Measurements from ENCODE around the gene GTF2A1.

GTF2A1 gene

DNA sequence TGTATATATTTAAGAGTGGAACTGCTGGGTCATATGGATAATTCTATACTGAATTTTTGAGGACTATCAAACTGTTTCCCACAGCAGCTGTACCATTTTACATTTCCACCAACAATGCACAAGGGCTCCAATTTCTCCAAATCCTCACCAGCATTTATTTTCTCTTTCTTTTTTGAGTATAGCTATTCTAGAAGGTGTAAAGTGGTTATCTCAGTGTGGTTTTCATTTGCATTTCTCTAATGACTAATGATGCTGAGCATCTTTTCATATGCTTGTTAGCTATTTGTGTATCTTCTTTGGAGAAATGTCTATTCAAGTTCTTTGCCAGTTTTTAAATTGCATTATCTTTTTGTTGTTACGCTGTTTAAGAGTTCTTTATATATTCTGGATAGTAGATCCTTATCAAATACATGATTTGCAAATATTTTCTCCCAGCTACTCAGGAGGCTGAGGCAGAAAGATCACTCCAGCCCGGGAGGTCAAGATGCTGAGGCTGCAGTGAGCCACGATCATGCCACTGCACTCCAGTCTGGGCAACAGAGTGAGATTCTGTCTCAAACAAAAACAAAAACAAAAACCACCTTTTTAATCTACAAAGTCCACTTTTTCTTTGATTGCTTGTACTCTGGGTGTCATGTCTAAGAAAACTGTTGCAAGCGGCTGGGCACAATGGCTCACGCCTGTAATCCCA lies 32.8 kb downstream of the GTF2A1 start:
- H3K9ac ChIP-seq (ENCODE audit: low read length): no peak overlapping the region
- H2AFZ ChIP-seq (ENCODE audit: low read length): no peak overlapping the region
- peaks cover 2% of the 10 kb centered on the region; the same call in 1 of the 2 replicates for H3K36me3 ChIP-seq (replicated peaks; ENCODE audit: insufficient read depth, low read length)
- no peak overlapping the region for H3K4me2 ChIP-seq (ENCODE audit: low read depth, low read length)
- H3K27me3 ChIP-seq (replicated peaks; ENCODE audit: insufficient read depth, low read length): no peaks in the 10 kb centered on the region
- peaks cover 13% of the 10 kb centered on the region for H3K4me1 ChIP-seq (ENCODE audit: low read length)
- H3K79me2 ChIP-seq (ENCODE audit: low read length): peaks cover 66% of the 10 kb centered on the region
- H3K4me3 ChIP-seq (ENCODE audit: low read length): no peak overlapping the region
- peak; percentile 18 for DNase-seq
- no peaks in the 10 kb centered on the region for H3K9me2 ChIP-seq (replicated peaks; ENCODE audit: insufficient read depth, low read length)
- H4K20me1 ChIP-seq (ENCODE audit: insufficient read depth, low read length): no peaks in the 10 kb centered on the region
- TF ChIP-seq, protein P1, sequence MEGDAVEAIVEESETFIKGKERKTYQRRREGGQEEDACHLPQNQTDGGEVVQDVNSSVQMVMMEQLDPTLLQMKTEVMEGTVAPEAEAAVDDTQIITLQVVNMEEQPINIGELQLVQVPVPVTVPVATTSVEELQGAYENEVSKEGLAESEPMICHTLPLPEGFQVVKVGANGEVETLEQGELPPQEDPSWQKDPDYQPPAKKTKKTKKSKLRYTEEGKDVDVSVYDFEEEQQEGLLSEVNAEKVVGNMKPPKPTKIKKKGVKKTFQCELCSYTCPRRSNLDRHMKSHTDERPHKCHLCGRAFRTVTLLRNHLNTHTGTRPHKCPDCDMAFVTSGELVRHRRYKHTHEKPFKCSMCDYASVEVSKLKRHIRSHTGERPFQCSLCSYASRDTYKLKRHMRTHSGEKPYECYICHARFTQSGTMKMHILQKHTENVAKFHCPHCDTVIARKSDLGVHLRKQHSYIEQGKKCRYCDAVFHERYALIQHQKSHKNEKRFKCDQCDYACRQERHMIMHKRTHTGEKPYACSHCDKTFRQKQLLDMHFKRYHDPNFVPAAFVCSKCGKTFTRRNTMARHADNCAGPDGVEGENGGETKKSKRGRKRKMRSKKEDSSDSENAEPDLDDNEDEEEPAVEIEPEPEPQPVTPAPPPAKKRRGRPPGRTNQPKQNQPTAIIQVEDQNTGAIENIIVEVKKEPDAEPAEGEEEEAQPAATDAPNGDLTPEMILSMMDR (IDR thresholded peaks at IDR 0.05; ENCODE audit: low read length): no peak
- TF ChIP-seq EZH2 (optimal IDR thresholded peaks at IDR 0.05; ENCODE audit: low read depth, low read length) (no peak), EZH2phosphoT487 (IDR thresholded peaks at IDR 0.05; ENCODE audit: low read length) (no peak)
- H3K9me3 ChIP-seq (replicated peaks; ENCODE audit: insufficient read depth, low read length): no peaks in the 10 kb centered on the region
- H3F3A ChIP-seq (ENCODE audit: insufficient read depth, low read length): peaks cover 13% of the 10 kb centered on the region
- H3K27ac ChIP-seq (ENCODE audit: low read length): peak overlapping the region; percentile 32; the same call in 1 of the 2 replicates

DNA sequence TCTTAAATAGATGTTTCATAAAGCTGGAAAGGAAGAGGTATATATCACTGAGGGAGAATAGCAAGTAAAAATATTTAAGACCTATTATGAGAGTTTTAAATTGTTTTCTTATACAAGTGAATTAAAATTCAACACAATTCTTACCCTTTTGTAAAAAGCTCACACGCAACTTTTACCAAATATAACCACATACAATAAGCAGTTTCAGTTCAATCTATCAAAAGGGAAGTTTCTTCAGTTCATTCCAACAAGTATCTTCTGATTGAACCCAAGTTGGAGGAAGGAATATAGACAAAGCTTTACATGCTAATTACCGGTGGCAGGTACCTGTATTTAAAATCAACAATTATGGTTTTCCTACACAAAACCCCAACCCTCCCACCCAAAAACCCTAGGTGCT lies 41.1 kb downstream of the GTF2A1 start:
- H3K4me2 ChIP-seq (ENCODE audit: low read depth, low read length): no peak overlapping the region; the same call in 1 of the 2 replicates
- no peaks in the 10 kb centered on the region for H3K9me3 ChIP-seq (replicated peaks; ENCODE audit: insufficient read depth, low read length)
- H3K36me3 ChIP-seq (replicated peaks; ENCODE audit: insufficient read depth, low read length): no peaks in the 10 kb centered on the region; the same call in 1 of the 2 replicates
- H3K9ac ChIP-seq (ENCODE audit: low read length): no peak overlapping the region
- TF ChIP-seq EZH2 (optimal IDR thresholded peaks at IDR 0.05; ENCODE audit: low read depth, low read length) (no peak), EZH2phosphoT487 (IDR thresholded peaks at IDR 0.05; ENCODE audit: low read length) (no peak)
- H3K4me3 ChIP-seq (ENCODE audit: low read length): no peak overlapping the region
- H3K9me2 ChIP-seq (replicated peaks; ENCODE audit: insufficient read depth, low read length): no peaks in the 10 kb centered on the region
- H3F3A ChIP-seq (ENCODE audit: insufficient read depth, low read length): peaks cover 10% of the 10 kb centered on the region
- H3K27ac ChIP-seq (ENCODE audit: low read length): peak overlapping the region; percentile 27; the same call in 1 of the 2 replicates
- H3K4me1 ChIP-seq (ENCODE audit: low read length): 0 out of 2 replicates have a peak, but pooled peaks cover 10% of the 10 kb centered on the region
- no peaks in the 10 kb centered on the region for H3K27me3 ChIP-seq (replicated peaks; ENCODE audit: insufficient read depth, low read length)
- no peak overlapping the region for H2AFZ ChIP-seq (ENCODE audit: low read length)
- H4K20me1 ChIP-seq (ENCODE audit: insufficient read depth, low read length): no peaks in the 10 kb centered on the region
- no peak for DNase-seq
- peaks cover 18% of the 10 kb centered on the region for H3K79me2 ChIP-seq (ENCODE audit: low read length)

GRCh38 chr14:81178063-81178462 lies 42.7 kb downstream of the GTF2A1 start:
- Histone ChIP-seq H3K27me3 (replicated peaks; ENCODE audit: insufficient read depth, low read length) (no peaks in the 10 kb centered on the region), H3K4me1 (ENCODE audit: low read length) (0 out of 2 replicates have a peak, but pooled peaks cover 10% of the 10 kb centered on the region), H3K79me2 (ENCODE audit: low read length) (peaks cover 6% of the 10 kb centered on the region; the same call in 1 of the 2 replicates), H3K27ac (ENCODE audit: low read length) (peak overlapping the region; percentile 69; the same call in 1 of the 2 replicates), H3K36me3 (replicated peaks; ENCODE audit: insufficient read depth, low read length) (no peaks in the 10 kb centered on the region; the same call in 1 of the 2 replicates), H3K9me3 (replicated peaks; ENCODE audit: insufficient read depth, low read length) (no peaks in the 10 kb centered on the region), H3F3A (ENCODE audit: insufficient read depth, low read length) (peaks cover 10% of the 10 kb centered on the region), H3K9me2 (replicated peaks; ENCODE audit: insufficient read depth, low read length) (no peaks in the 10 kb centered on the region), H3K4me2 (ENCODE audit: low read depth, low read length) (peak overlapping the region; percentile 69), H3K9ac (ENCODE audit: low read length) (peak overlapping the region; percentile 26; the same call in 1 of the 2 replicates), H3K4me3 (ENCODE audit: low read length) (peak overlapping the region; percentile 46; the same call in 1 of the 2 replicates), H2AFZ (ENCODE audit: low read length) (no peak overlapping the region), H4K20me1 (ENCODE audit: insufficient read depth, low read length) (no peaks in the 10 kb centered on the region)
- peak; percentile 33 for DNase-seq
- no peak for TF ChIP-seq EZH2phosphoT487 (IDR thresholded peaks at IDR 0.05; ENCODE audit: low read length)
- TF ChIP-seq, protein P1 (IDR thresholded peaks at IDR 0.05; ENCODE audit: low read length): no peak
- TF ChIP-seq EZH2 (optimal IDR thresholded peaks at IDR 0.05; ENCODE audit: low read depth, low read length): no peak

All from MM.1S (cell line).